ENCODE measurements around the gene ZNF93.
"Not testable (repeated sequence)": the region's sequence is repeated elsewhere in the genome, so short reads cannot be mapped to it uniquely, and the experiment has no call there.

Gene ZNF93

DNA sequence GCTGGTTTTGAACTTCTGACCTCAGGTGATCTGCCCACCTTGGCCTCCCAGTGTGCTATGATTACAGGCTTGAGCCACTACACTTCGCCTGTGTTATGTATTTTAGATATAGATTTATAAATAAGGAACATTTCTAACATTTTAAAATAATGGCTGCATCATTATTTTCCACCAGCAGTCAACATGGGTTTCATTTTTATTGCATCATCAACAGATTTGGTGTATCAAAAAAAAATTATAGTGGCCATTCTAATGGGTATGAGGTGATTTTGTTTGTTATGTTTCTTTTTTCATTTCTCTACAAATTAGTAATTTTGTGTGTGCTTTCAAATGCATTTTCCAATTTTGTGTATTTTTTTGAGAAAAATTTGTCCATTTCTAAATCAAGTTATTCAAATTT, 16.2 kb upstream of the ZNF93 start:
- H3K27me3 ChIP-seq (ENCODE audit: low read length): no peaks in the 10 kb centered on the region
- peaks cover 7% of the 10 kb centered on the region for H3K9me3 ChIP-seq (ENCODE audit: insufficient read depth, low read length)
- H3K9ac ChIP-seq (ENCODE audit: low read length): no peak overlapping the region
- no peak overlapping the region for H3K27ac ChIP-seq (ENCODE audit: low read depth, low read length)
- TF ChIP-seq EZH2phosphoT487 (conservative IDR thresholded peaks at IDR 0.05; ENCODE audit: low read length): no peak
- TF ChIP-seq, protein P1, sequence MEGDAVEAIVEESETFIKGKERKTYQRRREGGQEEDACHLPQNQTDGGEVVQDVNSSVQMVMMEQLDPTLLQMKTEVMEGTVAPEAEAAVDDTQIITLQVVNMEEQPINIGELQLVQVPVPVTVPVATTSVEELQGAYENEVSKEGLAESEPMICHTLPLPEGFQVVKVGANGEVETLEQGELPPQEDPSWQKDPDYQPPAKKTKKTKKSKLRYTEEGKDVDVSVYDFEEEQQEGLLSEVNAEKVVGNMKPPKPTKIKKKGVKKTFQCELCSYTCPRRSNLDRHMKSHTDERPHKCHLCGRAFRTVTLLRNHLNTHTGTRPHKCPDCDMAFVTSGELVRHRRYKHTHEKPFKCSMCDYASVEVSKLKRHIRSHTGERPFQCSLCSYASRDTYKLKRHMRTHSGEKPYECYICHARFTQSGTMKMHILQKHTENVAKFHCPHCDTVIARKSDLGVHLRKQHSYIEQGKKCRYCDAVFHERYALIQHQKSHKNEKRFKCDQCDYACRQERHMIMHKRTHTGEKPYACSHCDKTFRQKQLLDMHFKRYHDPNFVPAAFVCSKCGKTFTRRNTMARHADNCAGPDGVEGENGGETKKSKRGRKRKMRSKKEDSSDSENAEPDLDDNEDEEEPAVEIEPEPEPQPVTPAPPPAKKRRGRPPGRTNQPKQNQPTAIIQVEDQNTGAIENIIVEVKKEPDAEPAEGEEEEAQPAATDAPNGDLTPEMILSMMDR (IDR thresholded peaks at IDR 0.05; ENCODE audit: insufficient read depth, low read length, poor library complexity, severe bottlenecking): no peak
- peaks cover 85% of the 10 kb centered on the region for H3K36me3 ChIP-seq (ENCODE audit: low read length)
- H3K4me3 ChIP-seq (ENCODE audit: insufficient read depth, low read length, poor library complexity, severe bottlenecking): no peak overlapping the region
- H3K9me2 ChIP-seq (replicated peaks; ENCODE audit: insufficient read depth, low read length): no peaks in the 10 kb centered on the region
- no peaks in the 10 kb centered on the region for H4K20me1 ChIP-seq (ENCODE audit: low read depth, low read length)
- peaks cover 35% of the 10 kb centered on the region for H3K79me2 ChIP-seq (ENCODE audit: insufficient read depth, low read length)
- peaks cover 4% of the 10 kb centered on the region; the same call in 1 of the 2 replicates for H3F3A ChIP-seq (ENCODE audit: insufficient read depth)
- H3K4me2 ChIP-seq (ENCODE audit: low read depth, low read length, poor library complexity, severe bottlenecking): no peak overlapping the region
- H2AFZ ChIP-seq (ENCODE audit: low read depth, low read length, severe bottlenecking): no peak overlapping the region

GRCh38 chr19:19892055-19892941, 8.4 kb upstream of the ZNF93 start:
- Histone ChIP-seq H3K9me3 (ENCODE audit: insufficient read depth, low read length) (peaks cover 41% of the 10 kb centered on the region), H3K36me3 (ENCODE audit: low read length) (peaks cover 67% of the 10 kb centered on the region)
- not testable (repeated sequence) for H3K27ac ChIP-seq (ENCODE audit: low read depth, low read length); H4K20me1 ChIP-seq (ENCODE audit: low read depth, low read length); H3F3A ChIP-seq (ENCODE audit: insufficient read depth); H3K9ac ChIP-seq (ENCODE audit: low read length); H3K27me3 ChIP-seq (ENCODE audit: low read length); H2AFZ ChIP-seq (ENCODE audit: low read depth, low read length, severe bottlenecking); H3K4me2 ChIP-seq (ENCODE audit: low read depth, low read length, poor library complexity, severe bottlenecking); H3K79me2 ChIP-seq (ENCODE audit: insufficient read depth, low read length); H3K9me2 ChIP-seq (replicated peaks; ENCODE audit: insufficient read depth, low read length); H3K4me3 ChIP-seq (ENCODE audit: insufficient read depth, low read length, poor library complexity, severe bottlenecking)

DNA sequence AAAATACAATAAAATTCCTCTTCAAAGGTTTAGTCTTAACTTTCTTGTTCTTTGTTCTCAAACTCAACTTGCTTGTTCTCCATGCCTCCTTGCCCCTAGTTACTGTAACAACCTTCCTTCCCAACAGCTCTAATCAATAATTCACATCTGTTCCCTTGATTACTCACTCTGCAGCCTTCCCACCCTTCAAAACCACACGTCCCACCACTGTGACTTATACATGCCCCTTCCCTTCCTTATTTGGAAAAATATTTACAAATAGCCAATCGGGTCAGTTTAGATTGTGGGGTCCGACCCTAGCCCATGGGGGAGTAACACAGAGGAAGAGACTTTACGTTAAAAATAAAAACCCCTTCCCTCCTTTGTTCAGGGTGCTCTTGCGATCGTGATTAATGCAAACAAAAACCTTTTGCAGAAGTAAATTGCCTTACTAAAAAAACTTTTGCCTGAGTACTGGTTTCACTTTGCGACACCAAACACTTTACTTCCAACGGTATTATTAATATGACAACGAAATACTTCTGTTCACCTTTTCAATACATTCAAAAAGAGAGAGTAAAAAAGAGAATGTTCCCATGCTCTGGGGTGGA, 512 bp upstream of the ZNF93 start:
- Histone ChIP-seq H3K27me3 (ENCODE audit: low read length) (no peaks in the 10 kb centered on the region), H3K4me2 (ENCODE audit: low read depth, low read length, poor library complexity, severe bottlenecking) (peak overlapping the region; percentile 94), H4K20me1 (ENCODE audit: low read depth, low read length) (peaks cover under 1% of the 10 kb centered on the region; the same call in 1 of the 2 replicates), H3K9ac (ENCODE audit: low read length) (peak overlapping the region; percentile 90), H3K36me3 (ENCODE audit: low read length) (peaks cover 1% of the 10 kb centered on the region; the same call in 1 of the 2 replicates), H3F3A (ENCODE audit: insufficient read depth) (peaks cover 22% of the 10 kb centered on the region), H3K79me2 (ENCODE audit: insufficient read depth, low read length) (peaks cover 44% of the 10 kb centered on the region), H2AFZ (ENCODE audit: low read depth, low read length, severe bottlenecking) (peak overlapping the region; percentile 70), H3K4me3 (ENCODE audit: insufficient read depth, low read length, poor library complexity, severe bottlenecking) (peak overlapping the region; percentile 80), H3K9me2 (replicated peaks; ENCODE audit: insufficient read depth, low read length) (no peaks in the 10 kb centered on the region), H3K27ac (ENCODE audit: low read depth, low read length) (peak overlapping the region; percentile 73), H3K9me3 (ENCODE audit: insufficient read depth, low read length) (no peaks in the 10 kb centered on the region)
- TF ChIP-seq, protein P1 (IDR thresholded peaks at IDR 0.05; ENCODE audit: insufficient read depth, low read length, poor library complexity, severe bottlenecking): no peak
- TF ChIP-seq EZH2phosphoT487 (conservative IDR thresholded peaks at IDR 0.05; ENCODE audit: low read length): no peak

DNA sequence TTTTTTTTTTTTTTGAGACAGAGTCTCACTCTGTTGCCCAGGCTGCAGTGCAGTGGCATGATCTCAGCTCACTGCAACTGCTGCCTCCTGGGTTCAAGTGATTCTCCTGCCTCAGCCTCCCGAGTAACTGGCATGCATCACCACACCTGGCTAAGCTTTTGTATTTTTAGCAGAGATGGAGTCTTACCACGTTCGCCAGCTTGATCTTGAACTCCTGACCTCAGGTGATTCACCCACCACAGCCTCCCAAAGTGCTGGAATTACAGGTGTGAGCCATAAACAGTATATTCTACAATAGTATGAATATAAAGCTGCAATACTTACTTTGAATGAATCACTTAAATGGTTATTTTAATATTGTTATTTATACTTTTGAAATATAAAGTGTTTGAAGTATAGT, 6.8 kb downstream of the ZNF93 start:
- peaks cover 35% of the 10 kb centered on the region for H3K36me3 ChIP-seq (ENCODE audit: low read length)
- not testable (repeated sequence) for H3K9me2 ChIP-seq (replicated peaks; ENCODE audit: insufficient read depth, low read length); H3K9me3 ChIP-seq (ENCODE audit: insufficient read depth, low read length); H3K27ac ChIP-seq (ENCODE audit: low read depth, low read length); H2AFZ ChIP-seq (ENCODE audit: low read depth, low read length, severe bottlenecking); H3K27me3 ChIP-seq (ENCODE audit: low read length); H4K20me1 ChIP-seq (ENCODE audit: low read depth, low read length); H3K4me3 ChIP-seq (ENCODE audit: insufficient read depth, low read length, poor library complexity, severe bottlenecking); H3K9ac ChIP-seq (ENCODE audit: low read length)
- peaks cover 29% of the 10 kb centered on the region for H3F3A ChIP-seq (ENCODE audit: insufficient read depth)
- peak overlapping the region; percentile 75 for H3K4me2 ChIP-seq (ENCODE audit: low read depth, low read length, poor library complexity, severe bottlenecking)
- peaks cover 100% of the 10 kb centered on the region for H3K79me2 ChIP-seq (ENCODE audit: insufficient read depth, low read length)
